ACHN (cell line): ENCODE data around the gene XYLT2.

Source experiments
- DNase-seq: peaks from one replicate; pipeline ENCODE4 v3.0.0-alpha.2; 2015
- in situ Hi-C: cut with HindIII; loops from 2 replicates; pipeline ENCODE4 v1.10.0; 2017; ENCODE audit warnings: low sequenced_read_pairs, low pct_ligation_motif_present, low pct_unique_long_range_greater_than_20kb

XYLT2 gene

DNA sequence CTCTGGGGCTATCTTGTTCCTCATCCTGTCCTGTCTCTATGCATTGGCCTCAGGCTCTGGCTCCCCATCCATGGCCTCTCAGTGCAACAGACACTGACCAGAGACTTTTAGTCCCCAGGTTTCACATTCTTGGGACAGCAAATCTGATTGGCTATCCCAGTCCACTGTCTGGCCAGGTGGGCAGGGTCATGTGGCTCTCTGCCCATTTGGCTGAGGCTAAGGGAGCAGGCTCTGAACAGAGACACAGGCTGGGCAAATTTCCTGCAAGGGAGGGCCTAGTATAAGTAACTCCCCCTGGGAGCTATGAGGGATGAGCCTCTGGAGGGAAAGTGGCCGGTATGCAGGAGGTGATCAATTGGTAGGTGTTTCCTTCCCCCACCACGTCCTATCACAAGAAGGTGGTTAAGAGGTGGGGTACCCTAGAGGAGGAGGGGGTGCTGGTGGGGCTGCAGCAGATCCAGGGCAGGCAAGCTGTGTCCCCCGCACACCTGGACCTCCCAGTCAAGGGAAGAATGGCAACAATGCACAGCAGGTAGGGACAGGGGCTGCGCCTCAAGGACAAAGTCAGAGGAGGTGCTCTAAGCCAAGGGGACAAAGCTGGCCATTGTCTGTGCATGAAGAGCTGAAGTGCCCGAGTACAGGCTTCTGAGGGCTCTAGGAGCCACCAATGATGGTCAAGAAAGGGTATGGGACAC is 13.2 kb downstream of the XYLT2 start:
- in situ Hi-C loops: no loop called here
- no peak for DNase-seq

DNA sequence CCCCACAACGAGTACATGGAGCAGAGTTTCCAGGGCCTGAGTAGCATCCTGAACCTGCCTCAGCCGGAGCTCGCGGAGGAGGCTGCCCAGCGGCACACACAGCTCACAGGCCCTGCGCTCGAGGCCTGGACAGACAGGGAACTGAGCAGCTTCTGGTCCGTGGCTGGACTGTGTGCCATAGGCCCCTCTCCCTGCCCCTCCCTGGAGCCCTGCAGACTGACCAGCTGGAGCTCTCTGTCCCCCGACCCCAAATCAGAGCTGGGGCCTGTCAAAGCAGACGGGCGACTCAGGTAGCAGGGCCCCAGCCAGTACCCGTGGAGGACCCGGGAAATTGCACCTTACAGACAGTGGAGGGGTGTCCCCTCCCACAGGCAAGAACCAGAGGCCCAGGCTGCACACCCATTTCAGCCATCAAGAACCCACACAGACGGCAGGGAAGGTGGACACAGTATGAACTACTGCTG is 14.1 kb downstream of the XYLT2 start:
- in situ Hi-C loops: no loop called here
- no peak for DNase-seq

DNA sequence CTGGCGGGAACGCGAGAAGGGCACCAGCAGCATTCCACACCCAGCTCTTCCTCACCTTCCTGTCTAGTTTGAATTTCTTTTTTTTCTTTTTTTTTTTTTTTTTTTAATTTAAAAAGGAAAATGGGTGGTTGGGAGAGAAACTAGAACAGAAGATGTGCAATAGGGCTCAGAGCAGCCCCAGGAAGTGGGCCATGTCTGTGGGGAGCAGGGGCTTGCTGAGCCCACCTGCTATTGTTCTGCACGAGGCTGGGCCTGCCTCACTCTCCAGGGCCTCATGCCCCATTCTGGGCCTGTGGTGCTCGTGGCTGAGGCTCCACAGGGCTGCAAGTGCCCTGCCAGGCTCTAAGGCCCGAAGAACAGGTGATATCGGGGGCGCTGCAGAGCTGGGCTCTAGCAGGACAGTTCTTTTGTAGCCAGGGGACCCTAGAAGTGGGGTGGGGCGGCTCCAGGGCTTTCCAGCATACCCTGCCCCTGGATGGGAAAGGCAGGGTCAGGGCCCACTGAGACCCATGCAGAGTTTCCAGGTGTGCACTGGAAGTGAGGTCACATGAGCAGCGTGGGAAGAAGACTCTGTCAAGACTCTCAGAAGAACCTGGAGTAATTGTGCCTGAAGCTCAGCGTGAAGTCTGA is 14.7 kb downstream of the XYLT2 start:
- in situ Hi-C loops: no loop called here
- DNase-seq: no peak

DNA sequence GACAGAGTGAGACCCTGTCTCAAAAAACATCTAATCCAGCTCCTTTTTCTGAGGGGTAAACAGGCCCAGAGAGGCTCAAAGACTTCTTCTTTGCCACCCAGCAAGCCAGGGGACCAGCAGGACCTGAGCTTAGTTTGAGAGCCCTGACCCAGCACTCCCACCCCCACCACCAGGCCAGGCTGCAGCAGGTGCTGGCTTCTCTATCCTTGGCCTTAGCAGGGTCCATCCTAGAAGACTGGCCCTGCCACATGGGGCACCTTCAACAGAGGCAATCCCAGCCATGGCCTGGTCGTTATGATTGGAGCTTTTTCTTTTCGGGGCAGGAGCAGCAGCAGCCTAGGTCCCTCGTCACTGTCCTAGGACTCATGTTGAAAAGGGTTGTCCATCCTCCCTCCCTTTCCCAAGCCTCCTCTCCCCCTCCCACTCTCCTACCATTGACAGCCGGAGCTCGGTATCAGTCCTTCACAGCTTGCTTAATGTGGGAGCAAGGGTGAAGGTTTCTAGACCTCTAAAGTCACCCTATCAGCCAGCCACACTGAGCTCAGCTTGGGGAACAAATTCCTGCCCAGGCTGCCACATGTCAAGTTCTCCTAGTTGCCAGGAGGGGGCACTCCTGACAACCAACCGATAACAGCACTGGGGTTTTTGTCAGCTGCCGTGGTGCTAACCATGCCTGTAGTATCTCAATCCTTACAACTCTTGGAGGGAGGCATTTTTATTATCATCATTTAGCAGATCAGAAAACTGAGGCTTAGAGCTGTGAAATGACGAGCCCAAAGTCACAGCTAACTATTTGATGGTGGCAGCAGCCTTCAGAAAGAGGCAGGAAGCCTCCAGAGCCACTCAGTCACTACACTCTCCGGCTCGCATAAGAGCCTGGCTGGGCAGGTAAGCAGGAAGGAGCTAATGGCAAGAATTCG is 15.9 kb downstream of the XYLT2 start:
- DNase-seq: peak; percentile 62
- in situ Hi-C loops: no loop called here

DNA sequence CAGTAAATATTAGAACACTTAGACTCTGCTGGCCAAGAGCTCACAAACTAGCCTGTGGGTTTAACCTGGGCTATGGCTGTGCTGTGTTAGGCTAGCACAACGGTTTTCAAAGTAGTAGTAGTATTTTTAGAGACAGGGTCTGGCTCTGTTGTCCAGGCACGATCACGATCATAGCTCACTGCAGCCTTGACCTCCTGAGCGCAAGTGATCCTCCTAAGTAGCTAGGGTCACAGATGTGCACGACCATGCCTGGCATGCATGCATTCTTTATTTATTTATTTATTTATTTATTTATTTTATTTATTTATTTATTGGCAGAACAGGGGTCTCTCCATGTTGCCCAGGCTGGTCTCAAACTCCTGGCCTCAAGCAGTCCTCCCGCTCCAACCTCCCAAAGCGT is 16.7 kb downstream of the XYLT2 start:
- DNase-seq: no peak
- in situ Hi-C loops: no loop called here

DNA sequence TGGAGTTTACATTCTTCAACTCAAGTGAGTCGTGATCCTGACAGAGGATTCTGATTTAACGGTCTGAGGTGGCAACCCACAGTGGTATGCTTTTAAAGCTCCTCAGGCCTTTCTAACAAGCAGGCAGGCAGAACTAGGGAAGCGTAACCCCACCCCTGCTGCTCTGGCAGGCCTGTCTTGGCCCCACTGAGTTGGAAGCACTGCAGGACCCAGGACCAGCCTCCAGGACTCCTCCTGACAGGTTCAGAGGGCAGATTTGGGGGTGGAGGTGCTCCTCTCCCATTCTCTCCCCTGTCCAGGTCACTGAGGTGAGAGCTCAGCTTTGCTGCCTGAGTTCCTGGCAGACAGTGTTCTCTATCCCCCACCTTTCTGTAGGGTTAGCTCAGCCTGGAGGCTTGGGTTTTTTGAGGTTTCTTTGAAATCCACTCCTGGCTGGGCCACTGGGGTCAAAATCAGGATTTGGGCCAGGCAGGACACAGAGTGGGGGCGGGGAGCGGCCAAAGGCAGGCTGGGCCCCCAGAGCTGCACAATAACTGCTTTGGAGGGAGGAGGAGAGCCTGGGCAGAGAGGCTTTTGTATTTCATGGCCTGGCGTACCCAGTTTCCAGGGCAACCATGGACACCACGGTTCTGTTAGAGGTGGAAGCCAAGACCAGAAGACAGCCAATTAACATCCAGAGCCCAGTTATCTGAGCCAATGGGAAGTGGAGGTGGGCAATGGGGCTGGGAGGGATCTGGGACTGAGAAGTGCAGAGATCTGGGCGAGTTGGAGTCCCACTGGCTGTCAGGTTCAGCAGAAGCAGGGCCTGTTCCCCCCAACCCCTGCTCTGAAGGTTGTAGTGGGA is 17.5 kb downstream of the XYLT2 start:
- in situ Hi-C loops: no loop called here
- no peak for DNase-seq

DNA sequence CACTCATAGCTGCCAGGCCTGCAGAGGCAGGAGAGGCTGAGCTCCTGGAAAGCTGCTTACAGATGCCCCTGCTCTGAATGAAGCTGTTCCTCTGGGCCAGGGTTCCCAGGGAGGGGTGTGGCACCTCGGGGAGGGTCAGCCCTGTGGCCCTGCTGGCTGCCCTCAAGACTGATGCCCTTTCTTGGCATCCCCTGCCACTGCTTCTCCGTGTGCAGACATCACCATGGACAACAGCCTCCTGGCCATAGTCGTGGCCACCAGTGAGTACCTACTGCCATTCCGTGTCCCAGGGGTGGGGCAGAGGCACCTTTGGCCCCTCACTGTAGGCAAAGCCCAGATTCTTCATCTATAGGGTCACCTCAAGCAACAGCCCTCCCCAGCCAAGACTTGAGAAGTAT is 18.1 kb downstream of the XYLT2 start:
- DNase-seq: no peak
- in situ Hi-C loops: no loop called here

DNA sequence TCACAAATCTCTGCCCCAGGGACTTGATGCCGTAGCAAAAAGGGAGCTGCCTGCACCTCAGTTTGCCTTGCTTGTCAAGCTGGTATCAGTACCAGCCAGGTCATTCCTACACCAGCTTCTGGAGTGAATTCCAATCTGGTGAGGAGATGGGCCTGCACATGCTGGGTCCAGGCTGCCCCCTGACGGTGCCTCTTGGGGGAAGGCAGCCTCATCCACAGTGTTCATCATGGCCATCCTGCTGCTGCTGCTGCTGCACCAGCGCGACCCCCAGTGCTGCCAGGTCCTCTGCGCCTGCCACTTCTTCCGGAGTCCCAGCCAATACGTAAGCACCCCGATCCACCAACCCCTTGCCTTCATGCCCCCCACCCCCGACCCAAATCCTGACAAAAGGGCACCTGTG is 18.8 kb downstream of the XYLT2 start:
- in situ Hi-C loops: no loop called here
- DNase-seq: peak; percentile 53

DNA sequence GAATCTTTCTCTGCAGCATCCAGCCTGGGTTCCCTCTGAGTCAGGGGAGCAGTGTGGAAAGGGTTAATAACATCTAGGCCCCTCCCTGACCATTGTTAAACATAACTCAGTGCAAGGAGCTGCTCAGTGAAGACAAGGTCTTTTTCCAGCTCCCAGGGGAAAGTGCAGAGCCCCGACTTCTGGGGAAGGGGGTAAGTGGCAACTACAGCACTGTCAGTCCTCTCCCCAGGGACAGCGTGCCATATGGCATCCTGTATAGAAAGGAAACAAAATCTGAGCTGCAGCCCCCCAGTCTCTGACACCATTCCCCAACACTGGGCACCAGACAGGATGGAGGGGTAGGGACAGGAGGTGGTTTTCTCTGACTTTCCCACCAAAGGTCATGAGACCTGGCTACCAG is 19.2 kb downstream of the XYLT2 start:
- DNase-seq: no peak
- in situ Hi-C loops: no loop called here

DNA sequence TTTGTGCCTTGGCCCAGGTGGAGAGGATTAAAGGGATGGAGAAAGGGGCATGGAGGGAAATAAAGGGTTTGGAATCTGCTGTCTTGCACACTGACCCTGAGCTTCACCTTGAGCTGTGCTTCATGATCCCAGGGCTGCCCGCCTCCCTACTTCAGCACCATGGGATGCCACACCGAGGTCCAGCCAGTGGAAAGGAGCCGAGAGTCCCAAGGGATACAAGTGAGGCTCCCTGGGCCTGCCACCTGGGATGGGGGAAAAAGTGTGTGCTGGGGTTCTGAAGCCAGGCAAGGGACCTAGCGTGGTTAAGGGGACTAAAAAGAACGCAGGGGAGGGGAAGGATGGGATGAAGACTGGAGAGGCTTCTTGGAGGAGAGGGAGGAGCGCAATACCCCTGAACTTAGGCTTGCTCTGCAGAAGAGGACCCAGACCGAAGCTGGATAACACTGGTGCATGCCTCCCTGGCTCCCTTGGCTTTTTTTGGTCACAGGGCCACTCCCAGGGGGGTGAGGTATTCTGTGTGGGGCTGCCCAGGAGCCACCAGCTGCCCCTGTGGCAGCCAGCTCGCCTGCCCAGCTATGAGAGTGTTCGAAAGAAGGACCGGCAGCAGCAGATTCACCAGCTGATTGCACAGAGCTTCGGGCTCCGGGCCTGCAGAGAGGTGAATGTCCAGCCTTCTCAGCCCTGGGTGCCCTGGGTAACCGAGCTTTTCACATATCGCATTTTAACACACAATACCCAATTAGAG is 19.9 kb downstream of the XYLT2 start:
- in situ Hi-C loops: no loop called here

DNA sequence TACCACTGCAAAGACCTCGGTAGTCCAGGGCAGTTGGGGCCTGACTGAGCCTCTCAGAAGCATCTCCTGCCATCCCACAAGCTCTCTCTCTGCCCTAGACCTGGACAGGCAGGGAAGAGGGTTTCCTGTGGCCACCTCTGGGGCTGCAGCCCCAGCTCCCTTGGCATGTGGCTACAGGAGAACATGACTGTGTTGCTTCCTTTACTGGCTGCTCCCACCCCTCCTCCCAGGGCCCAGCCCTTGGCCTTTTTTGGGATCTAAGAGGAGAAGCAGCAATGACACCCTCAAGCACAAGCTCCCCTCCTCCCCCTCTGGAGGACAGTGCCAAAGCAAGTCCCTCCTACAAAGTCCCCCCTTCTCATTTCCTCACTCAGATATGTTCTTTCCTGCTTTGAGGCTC is 21.5 kb downstream of the XYLT2 start:
- no peak for DNase-seq
- in situ Hi-C loops: no loop called here

More for the DNA sequence above, 19.9 kb downstream of the XYLT2 start:
- no peak for DNase-seq

DNA sequence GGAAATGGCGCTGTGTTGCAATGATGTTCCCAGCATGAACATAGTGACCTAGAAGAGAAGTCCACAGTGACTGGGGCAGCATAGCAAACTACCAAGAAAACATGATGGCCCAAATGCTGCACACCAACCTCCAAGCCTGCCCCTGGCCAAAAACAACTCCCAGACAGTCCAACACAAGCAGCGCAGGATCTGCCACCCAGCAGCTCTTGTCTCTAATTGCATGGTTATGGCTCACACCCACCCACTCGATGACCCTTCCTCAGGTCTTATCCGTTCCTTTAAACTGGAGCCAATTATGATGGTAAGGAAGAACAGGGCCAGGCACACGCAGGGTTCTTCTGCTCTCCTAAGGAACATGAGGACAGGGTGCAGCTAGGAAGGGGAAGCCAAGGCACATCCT is 24.1 kb downstream of the XYLT2 start:
- DNase-seq: no peak
- in situ Hi-C loops: no loop called here

DNA sequence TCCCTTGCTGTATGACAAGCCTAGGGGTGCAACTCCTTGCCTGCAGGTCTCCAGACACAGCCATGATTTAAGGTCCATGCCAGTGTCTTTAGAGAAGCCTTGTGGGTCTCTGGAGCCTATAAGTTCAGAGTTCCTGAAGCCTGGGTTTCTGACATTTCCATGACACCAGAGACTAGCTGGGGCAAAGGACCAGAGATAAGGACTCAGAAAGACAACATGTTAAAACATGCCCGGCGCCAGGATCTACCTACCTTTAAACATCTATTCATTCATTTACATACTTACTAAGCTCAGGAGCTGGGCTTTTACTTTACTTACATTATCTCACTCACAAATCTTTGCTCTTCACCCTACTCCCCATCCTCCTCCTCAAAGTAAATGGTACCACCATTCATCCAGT is 25.6 kb downstream of the XYLT2 start:
- no peak for DNase-seq
- in situ Hi-C loops: no loop called here

DNA sequence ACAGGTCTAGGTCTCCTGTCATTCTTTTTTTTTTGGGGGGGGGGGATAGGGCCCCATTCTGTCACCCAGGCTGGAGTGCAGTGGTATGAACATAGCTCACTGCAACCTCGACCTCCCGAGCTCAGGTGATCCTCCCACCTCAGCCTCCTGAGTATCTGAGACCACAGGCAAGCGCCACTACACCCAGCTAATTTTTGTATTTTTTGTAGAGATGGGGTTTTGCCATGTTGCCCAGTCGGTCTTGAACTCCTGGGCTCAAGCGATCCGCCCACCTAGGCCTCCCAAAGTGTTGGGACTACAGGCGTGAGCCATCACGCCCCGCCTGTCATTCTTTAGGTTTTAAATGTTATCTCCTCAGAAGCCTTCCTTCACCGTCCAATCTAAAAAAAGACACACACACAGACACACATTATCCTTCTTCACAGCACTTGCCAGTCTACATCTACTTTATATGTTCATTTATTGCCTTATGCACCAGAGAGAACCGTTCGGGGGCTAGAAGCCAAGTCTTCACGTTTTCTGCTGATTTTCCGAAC is 26.4 kb downstream of the XYLT2 start:
- no peak for DNase-seq
- in situ Hi-C loops: no loop called here

DNA sequence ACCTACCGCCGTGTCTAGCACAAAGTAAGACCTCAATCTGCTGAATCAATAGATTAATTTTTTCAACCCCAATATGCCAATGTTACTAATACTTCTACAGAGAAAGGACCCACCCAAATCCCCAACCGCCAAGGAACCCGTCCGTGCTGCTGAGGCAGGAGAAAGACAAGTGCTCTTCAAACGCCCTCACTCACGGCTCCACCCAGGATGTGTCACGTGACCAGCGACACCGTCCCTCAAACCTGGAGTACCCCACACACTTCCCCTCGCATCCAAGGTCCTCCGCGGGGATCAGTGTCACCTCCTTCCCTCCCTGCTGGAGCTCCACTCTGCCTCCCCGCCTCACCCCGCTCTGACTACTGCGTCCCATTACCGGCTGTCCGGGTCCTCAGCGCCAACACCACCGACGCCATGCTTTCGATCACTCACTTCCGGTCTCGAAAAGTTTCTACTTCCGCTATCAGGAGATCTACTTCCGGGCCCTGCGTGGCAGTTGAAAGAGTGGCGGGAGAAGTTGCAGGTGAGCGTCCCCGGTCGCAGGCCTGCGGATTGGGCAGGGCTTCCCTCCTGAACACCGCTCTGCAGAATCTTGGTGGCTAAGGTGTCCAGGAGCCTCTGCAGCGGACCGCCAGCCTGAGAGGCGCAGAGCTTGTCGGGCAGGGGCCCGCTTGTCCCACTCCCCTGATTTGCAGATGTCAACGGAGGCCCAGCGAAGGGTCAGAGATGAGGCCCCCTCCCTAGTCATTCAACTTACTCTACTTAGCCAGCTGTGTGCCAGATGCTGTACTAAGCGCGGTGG is 27.0 kb downstream of the XYLT2 start, which contains the start of the genes EME1 and MRPL27:
Gene EME1, plus strand, starts transcription at position 472 of the 799 bp plus-strand sequence. CDS start 1,980 bp downstream, outside the sequence.
Gene MRPL27, minus strand, starts transcription at position 427 of the 799 bp plus-strand sequence. Its CDS starts 14 bp downstream, at position 413.
- in situ Hi-C loops: no loop called here
- peak; percentile 92 for DNase-seq

DNA sequence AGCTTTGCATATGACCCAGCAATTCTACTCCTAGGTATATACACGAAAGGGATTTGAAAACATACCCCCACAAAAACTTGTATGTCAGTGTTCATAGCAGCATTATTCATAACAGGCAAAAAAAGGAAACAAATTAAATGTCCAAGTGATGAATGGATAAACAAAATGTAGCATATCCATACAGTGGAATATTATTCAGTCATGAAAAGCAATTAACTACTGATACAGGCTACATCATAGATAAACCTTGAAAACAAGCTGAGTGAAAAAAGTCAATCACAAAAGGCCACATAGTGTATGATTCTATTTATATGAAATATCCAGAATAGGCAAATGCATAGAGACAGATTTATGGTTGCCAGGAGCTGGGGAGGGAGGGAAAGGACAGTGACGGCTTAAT is 27.8 kb downstream of the XYLT2 start:
- in situ Hi-C loops: no loop called here
- no peak for DNase-seq
